ENCODE data around the gene SOCS1.

GRCh38 chr16:11234884-11235702, 20.9 kb downstream of the SOCS1 start:
- TF ChIP-seq CTCF (IDR thresholded peaks at IDR 0.05 in 4 of 5, conservative IDR thresholded peaks at IDR 0.05 in 1 of 5), result no peak
- TF ChIP-seq POLR2A (IDR thresholded peaks at IDR 0.05), result no peak
